GM18519 (cell line): Measurements from ENCODE around the gene PIK3AP1.

Experiments
- ATAC-seq: cut with Tn5 transposase; IDR thresholded peaks from one replicate; pipeline ENCODE4 v1.9.1; 2021; ENCODE audit warnings: mild to moderate bottlenecking, moderate library complexity; ENCODE audit not compliant: unreplicated experiment, low FRiP score

Gene PIK3AP1

GRCh38 chr10:96648297-96648696 is 72.0 kb downstream of the PIK3AP1 start:
- ATAC-seq: no peak

- ATAC-seq: no peak
These were observed 72.8 kb downstream of the PIK3AP1 start for GRCh38 chr10:96647466-96647865.

GRCh38 chr10:96646751-96647166 is 73.6 kb downstream of the PIK3AP1 start:
- ATAC-seq: no peak

- ATAC-seq: no peak
These were observed 74.0 kb downstream of the PIK3AP1 start for GRCh38 chr10:96646301-96646700.

GRCh38 chr10:96645191-96645721 is 75.1 kb downstream of the PIK3AP1 start:
- no peak for ATAC-seq

- ATAC-seq: no peak
These were observed 76.4 kb downstream of the PIK3AP1 start for GRCh38 chr10:96643920-96644319.

- ATAC-seq: no peak
These were observed 77.3 kb downstream of the PIK3AP1 start for GRCh38 chr10:96642973-96643372.

- ATAC-seq: no peak
These were observed 77.8 kb downstream of the PIK3AP1 start for GRCh38 chr10:96642530-96642929.

- no peak for ATAC-seq
These were observed 78.7 kb downstream of the PIK3AP1 start for GRCh38 chr10:96641396-96642295.

- ATAC-seq: no peak
These were observed 80.4 kb downstream of the PIK3AP1 start for GRCh38 chr10:96639899-96640298.

- no peak for ATAC-seq
These were observed 81.6 kb downstream of the PIK3AP1 start for GRCh38 chr10:96638696-96639095.

GRCh38 chr10:96638120-96638519 is 82.2 kb downstream of the PIK3AP1 start:
- ATAC-seq: no peak

GRCh38 chr10:96637709-96638108 is 82.6 kb downstream of the PIK3AP1 start:
- ATAC-seq: no peak

GRCh38 chr10:96636551-96636950 is 83.8 kb downstream of the PIK3AP1 start:
- ATAC-seq: no peak

GRCh38 chr10:96632974-96633710 is 87.2 kb downstream of the PIK3AP1 start:
- ATAC-seq: no peak

- no peak for ATAC-seq
These were observed 93.0 kb downstream of the PIK3AP1 start for GRCh38 chr10:96627292-96627691.

GRCh38 chr10:96626795-96627194 is 93.5 kb downstream of the PIK3AP1 start:
- ATAC-seq: no peak

- ATAC-seq: no peak
These were observed 95.1 kb downstream of the PIK3AP1 start for GRCh38 chr10:96625173-96625572.

- no peak for ATAC-seq
These were observed 98.1 kb downstream of the PIK3AP1 start for GRCh38 chr10:96622013-96622787.
